Neural crest cell (in vitro differentiated cells): ENCODE data around the gene CLEC2L. TPM values are rescaled to one million over a fixed set of nuclear protein-coding genes. Genes with fewer than 3 reads are reported as not detected.

Experiments
- DNase-seq: peaks from one replicate; pipeline ENCODE4 v3.0.0; 2021; ENCODE audit warnings: low read depth, mixed read lengths, low spot score
- H3K27ac Mint-ChIP-seq: one replicate; pipeline ENCODE4 v1.8.0; 2021; ENCODE audit warnings: mild to moderate bottlenecking, mixed read lengths; ENCODE audit not compliant: unreplicated experiment
- H3K27me3 Mint-ChIP-seq: 2 replicates; pipeline ENCODE4 v1.8.0; 2021; ENCODE audit warnings: low read depth, mild to moderate bottlenecking, mixed read lengths
- H3K36me3 Mint-ChIP-seq: 2 replicates; pipeline ENCODE4 v1.8.0; 2021; ENCODE audit warnings: low read depth, mild to moderate bottlenecking, mixed read lengths
- H3K4me1 Mint-ChIP-seq: 2 replicates; pipeline ENCODE4 v1.8.0; 2021; ENCODE audit warnings: mixed read lengths
- H3K4me3 Mint-ChIP-seq: one replicate; pipeline ENCODE4 v1.8.0; 2021; ENCODE audit warnings: mild to moderate bottlenecking, mixed read lengths
- H3K9me3 Mint-ChIP-seq: 2 replicates; pipeline ENCODE4 v1.8.0; 2021; ENCODE audit warnings: mixed read lengths
- total RNA-seq: library from RNA; stranded (reverse); gene quantifications from 2 replicates; pipeline ENCODE4 v1.2.1, GENCODE V29; 2021
- TF ChIP-seq, protein P1 (sequence below): fragments of 200-600 bp; sonication (generic); conservative IDR thresholded peaks from 2 replicates; pipeline ENCODE4 v1.5.0; 2021; ENCODE audit warnings: antibody characterized with exemption, mild to moderate bottlenecking

Gene CLEC2L
- total RNA-seq, 1 donor from 2014 or later = 0.65 TPM

DNA sequence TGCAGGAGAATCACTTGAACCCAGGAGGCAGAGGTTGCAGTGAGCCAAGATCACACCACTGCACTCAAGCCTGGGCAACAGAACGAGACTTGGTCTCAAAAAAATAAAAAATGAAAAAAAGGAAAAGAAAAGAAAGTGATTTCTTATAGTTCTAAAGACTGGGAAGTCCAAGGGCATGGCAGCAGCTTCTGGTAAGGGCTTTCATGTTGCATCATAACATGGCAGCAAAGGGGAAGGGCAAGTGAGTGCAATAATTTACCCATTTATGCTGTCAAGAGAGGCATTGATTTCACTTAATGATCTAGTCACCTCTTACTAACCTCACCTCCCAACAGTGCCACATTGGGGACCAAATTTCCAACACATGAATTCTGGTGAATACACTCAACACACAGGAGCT, 31.2 kb upstream of the CLEC2L start:
- TF ChIP-seq, protein P1, sequence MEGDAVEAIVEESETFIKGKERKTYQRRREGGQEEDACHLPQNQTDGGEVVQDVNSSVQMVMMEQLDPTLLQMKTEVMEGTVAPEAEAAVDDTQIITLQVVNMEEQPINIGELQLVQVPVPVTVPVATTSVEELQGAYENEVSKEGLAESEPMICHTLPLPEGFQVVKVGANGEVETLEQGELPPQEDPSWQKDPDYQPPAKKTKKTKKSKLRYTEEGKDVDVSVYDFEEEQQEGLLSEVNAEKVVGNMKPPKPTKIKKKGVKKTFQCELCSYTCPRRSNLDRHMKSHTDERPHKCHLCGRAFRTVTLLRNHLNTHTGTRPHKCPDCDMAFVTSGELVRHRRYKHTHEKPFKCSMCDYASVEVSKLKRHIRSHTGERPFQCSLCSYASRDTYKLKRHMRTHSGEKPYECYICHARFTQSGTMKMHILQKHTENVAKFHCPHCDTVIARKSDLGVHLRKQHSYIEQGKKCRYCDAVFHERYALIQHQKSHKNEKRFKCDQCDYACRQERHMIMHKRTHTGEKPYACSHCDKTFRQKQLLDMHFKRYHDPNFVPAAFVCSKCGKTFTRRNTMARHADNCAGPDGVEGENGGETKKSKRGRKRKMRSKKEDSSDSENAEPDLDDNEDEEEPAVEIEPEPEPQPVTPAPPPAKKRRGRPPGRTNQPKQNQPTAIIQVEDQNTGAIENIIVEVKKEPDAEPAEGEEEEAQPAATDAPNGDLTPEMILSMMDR = no peak
- no peak overlapping the region for H3K4me3 Mint-ChIP-seq
- H3K27ac Mint-ChIP-seq = no peak overlapping the region
- no peak for DNase-seq
- no peaks in the 10 kb centered on the region for H3K9me3 Mint-ChIP-seq
- H3K27me3 Mint-ChIP-seq = peaks cover 32% of the 10 kb centered on the region
- no peaks in the 10 kb centered on the region for H3K36me3 Mint-ChIP-seq
- peaks cover 13% of the 10 kb centered on the region for H3K4me1 Mint-ChIP-seq

DNA sequence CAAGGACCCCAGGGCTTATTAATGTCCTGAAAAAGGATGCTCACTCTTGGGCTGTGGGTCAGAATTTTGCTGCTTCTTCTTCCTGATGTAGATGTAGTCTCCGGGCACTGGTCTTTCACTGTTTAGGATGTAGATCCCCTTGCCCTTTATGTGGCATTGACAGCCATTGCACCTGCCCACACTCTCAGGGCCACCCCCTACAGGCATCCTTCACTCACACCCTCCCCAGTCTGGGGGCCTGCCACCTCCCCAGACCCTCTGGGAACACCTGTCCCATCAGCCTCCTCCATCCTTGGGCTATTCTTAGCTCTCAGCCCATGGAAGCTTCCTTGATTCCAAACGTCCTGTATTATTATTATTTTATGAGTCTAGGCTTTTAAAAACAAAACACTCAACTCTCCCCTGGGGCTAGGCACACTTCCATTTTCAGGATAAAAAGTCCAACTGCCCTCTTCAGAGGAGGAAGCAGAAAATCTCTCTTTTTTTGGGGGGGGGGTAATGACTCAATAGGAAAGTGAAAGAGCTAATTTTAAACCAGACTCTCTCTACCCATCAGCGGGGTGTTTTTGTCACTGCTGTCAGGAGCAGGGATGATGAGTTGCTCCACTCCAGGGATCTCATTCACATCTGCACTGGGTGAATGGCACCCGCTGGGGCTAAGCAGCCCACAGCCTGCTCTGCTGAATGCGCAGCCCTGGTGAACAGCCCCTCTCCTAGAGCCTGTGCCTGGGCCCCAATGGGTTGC, 28.5 kb upstream of the CLEC2L start:
- H3K4me3 Mint-ChIP-seq = no peak overlapping the region
- H3K27me3 Mint-ChIP-seq = peaks cover 38% of the 10 kb centered on the region
- TF ChIP-seq, protein P1 = no peak
- H3K9me3 Mint-ChIP-seq = no peaks in the 10 kb centered on the region
- H3K4me1 Mint-ChIP-seq = peaks cover 15% of the 10 kb centered on the region
- no peaks in the 10 kb centered on the region for H3K36me3 Mint-ChIP-seq
- no peak overlapping the region for H3K27ac Mint-ChIP-seq
- DNase-seq = no peak

DNA sequence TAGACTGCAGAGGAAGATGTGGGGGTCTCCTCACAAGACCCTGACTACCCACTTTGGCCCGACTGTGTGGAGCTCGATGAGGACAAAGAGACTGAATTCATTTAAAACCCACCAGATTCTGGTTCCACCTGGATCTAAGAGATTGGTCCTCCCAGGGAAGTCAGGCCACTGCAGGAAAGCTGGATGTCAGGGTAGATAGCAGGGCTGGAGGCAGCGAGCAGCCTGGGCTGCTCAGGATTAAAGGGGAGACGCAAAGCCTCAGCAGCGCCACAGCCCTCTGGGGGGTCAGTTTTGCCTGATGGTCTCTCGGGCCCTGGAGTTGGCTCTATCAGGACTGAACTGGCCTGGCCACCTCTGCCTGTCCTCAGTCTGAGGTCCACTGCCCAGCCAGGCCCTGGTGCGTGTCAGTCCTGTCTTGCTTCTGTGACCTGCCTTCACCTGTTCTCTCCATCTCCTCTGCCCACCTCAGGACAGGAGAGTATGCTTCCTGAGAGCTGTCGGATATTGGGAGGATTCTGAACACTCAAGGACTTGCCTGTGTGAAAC, 27.8 kb upstream of the CLEC2L start:
- Mint-ChIP-seq H3K27ac (peak overlapping the region; percentile 67), H3K9me3 (no peaks in the 10 kb centered on the region), H3K4me1 (peaks cover 17% of the 10 kb centered on the region), H3K27me3 (peaks cover 40% of the 10 kb centered on the region), H3K36me3 (no peaks in the 10 kb centered on the region), H3K4me3 (no peak overlapping the region)
- DNase-seq = no peak
- TF ChIP-seq, protein P1 = no peak

DNA sequence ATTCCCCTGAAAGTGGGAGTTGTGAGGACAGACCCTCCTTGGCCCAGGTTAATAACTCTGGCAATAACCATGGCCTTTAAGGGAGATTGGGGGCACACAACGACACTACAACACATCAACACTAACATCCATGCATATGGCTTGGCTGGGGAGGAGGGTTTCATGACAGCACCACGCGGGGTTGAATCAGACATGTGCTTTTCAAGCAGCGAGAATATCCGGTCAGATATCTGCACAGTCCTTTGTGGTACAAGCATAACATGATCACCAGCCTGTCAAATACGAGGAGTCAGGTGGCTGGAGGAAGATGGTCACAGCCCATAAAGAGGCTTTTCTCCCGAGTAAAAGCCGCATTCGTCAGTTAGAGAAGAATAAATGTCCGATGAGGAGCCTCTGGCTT, 27.0 kb upstream of the CLEC2L start:
- H3K27ac Mint-ChIP-seq = no peak overlapping the region

DNA sequence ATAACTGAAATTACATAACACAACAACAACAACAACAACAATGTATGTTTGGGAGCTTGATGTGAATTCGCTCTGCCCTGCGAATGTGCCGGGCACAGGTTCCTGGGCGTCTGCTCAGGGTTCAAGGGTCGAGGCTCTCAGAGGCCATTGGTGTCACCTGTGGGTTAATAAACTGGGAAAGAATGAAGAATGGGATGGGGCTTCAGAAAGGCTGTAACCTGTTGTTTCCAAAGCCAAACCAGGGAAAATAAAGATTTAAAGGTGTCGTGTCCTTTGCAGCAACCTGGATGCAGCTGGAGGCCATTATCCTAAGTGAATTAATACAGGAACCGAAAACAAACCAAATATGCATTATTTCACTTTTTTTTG, 22.7 kb upstream of the CLEC2L start:
- DNase-seq = no peak
- no peak overlapping the region for H3K4me3 Mint-ChIP-seq
- H3K27ac Mint-ChIP-seq = no peak overlapping the region
- peaks cover 6% of the 10 kb centered on the region for H3K4me1 Mint-ChIP-seq
- H3K27me3 Mint-ChIP-seq = peaks cover 29% of the 10 kb centered on the region
- no peaks in the 10 kb centered on the region for H3K9me3 Mint-ChIP-seq
- no peaks in the 10 kb centered on the region for H3K36me3 Mint-ChIP-seq
- TF ChIP-seq, protein P1 = no peak

More for the DNA sequence above, 27.0 kb upstream of the CLEC2L start:
- Mint-ChIP-seq H3K9me3 (no peaks in the 10 kb centered on the region), H3K4me1 (peaks cover 17% of the 10 kb centered on the region), H3K4me3 (no peak overlapping the region), H3K27me3 (peaks cover 37% of the 10 kb centered on the region), H3K36me3 (no peaks in the 10 kb centered on the region)
- TF ChIP-seq, protein P1 = no peak
- no peak for DNase-seq
